ENCODE data around the gene SREBF2.

SREBF2 gene

DNA sequence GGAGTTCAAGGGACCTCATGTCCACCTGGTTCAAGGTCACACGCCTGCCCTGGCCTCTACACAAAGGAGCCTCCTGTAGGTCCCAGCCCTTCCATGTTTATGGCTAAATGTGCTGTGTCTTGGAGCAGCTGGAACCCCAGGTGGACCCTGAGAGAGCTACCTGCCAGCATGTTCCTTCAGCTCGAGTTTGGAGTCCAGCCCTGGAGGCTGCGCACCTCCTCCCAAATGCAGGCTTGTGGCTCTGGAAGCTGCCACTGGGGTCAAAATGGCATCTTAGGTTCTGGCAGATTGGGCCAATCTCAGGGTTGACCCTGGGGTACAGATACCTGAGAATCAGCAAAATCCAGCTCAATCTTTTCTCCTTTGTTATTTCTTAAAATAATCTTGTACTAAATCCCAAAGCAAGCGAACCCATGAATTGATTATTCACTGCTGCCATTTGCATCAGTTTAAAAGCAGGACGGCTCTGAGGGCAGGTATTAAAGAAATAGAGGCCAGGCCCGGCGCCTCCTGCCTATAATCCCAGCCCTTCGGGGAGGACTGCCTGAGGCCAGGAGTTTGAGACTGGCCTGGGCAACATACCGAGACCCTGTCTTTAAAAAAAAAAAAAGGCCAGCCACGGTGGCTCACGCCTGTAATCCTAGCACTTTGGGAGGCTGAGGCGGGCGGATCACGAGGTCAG lies 90.8 kb downstream of the SREBF2 start:
- no peak for DNase-seq

DNA sequence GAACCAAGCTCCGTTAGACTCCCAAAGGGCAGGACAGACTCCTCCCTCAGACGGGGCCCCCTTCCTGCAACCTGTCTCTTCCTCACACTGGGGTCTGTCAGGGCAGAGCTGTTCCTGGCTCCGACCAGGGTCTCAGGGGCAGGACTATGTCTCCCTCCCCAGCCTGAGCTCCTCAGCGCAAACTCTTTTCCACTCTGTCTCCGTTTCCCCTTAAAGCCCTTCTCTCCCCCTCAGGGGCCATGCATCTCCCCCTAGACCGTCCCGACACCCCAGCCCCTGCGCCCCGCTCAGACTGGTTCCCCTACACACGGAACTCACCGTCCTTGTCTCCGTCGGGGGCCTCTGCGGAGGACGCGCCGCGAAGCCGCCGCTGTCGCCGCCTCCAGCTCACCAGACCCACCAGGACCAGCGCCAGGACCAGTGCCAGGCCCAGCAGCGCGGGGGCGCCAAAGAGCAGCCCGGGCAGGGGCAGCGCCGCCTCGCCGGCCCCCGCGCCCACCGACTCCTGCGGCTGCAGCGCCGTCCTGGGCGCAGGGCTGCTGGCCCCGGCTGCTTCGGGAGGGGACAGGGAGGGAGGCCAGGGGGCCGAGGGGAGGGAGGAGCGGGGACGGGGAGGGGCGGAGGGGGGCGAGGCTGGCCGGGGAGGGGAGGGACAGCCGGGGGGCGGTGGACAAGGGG lies 93.0 kb downstream of the SREBF2 start:
- peak; percentile 80 for DNase-seq

GRCh38 chr22:41927813-41928212 lies 94.9 kb downstream of the SREBF2 start:
- DNase-seq: no peak

- DNase-seq: no peak
These were observed 95.9 kb downstream of the SREBF2 start for GRCh38 chr22:41928593-41929417.

DNA sequence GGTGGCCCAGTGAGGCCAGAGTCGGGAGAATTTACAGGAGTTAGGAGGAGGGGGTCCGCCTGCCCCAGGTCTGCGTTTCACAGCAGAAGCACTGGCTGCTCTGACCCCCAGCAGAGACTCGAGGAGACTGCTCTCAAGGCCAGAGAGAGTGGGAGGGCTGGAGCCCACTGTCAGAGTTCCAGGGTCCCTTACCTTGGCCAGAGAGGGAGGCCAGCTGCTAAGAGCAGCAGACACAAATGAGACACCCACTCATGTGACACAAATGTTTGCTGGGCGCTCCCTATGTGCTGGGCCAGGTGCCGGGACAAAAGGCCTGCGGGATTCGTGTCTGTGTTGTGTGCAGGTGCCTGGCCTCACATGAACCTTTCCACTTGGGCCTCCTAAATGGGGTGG lies 96.5 kb downstream of the SREBF2 start:
- no peak for DNase-seq

DNA sequence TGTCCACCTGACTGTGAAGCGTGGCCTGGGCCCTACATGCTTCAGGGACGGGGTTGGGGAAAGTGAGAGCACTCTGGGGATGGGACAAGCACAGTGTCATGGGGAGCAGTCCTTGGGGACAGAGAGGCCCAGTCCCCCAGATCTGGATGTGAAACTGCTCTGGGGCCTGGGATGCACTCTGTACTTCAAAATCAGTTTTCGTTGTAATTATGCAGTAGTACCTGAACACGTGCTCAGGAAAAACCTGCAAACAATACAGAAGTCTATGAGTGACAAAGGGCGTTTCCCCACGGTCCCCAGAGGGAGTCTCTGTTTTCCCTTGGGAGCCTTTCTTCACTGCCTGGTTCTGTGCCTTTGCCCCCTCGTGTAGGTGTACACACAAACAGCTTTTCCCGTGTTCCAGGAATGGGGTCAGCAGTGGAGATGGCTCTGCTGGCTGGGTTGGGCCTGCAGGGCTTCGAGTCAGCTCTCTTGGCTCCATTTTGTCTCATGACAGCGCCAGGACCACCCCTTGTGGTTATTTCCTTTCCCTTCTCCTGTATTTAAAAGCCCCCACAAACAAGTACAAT lies 98.9 kb downstream of the SREBF2 start:
- DNase-seq: no peak

GRCh38 chr22:41932353-41932752 lies 99.4 kb downstream of the SREBF2 start:
- no peak for DNase-seq

GRCh38 chr22:41933411-41934177 lies 100.7 kb downstream of the SREBF2 start:
- peak; percentile 6 for DNase-seq

DNA sequence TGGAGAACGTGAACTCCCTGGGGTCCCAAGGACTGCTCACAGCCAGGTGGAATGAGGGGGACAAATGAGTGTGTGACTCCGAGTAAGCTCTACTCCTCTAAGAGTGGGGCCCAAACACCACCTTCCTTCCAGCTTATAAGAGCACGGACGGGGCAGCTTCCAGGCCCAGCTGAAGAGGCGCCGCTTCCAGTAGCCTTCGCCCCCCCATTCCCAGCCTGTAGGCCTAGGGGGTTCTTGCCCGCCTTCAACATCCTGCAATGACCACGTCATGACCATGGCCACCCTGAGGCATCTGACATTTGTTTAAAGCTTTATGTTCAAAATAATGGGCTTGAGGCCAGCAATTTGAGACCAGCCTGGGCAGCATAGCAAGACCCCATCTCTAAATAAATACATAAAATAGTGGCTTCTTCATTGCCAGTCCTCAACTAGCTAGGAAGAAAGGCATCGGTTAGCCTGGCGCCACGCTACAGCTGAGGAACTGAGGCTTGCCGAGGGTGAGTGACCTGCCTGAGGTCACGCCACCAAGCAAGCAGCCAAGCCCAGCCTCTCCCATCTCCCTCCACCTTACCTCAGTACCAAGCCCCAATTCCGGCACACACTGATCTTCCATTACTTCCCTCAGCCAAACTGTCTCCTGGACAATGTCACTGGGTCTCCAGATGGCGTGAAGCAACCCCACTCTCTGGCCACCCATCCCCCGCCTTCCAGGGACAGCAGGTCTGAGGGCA lies 101.5 kb downstream of the SREBF2 start:
- no peak for DNase-seq

- no peak for DNase-seq
These were observed 102.1 kb downstream of the SREBF2 start for GRCh38 chr22:41935015-41935351.

GRCh38 chr22:41935509-41935908 lies 102.6 kb downstream of the SREBF2 start:
- no peak for DNase-seq

GRCh38 chr22:41936894-41937169 lies 103.9 kb downstream of the SREBF2 start:
- peak; percentile 0 for DNase-seq

GRCh38 chr22:41939981-41940831 lies 107.3 kb downstream of the SREBF2 start:
- DNase-seq: peak; percentile 51

GRCh38 chr22:41940832-41941765 lies 108.2 kb downstream of the SREBF2 start:
- peak; percentile 87 for DNase-seq

DNA sequence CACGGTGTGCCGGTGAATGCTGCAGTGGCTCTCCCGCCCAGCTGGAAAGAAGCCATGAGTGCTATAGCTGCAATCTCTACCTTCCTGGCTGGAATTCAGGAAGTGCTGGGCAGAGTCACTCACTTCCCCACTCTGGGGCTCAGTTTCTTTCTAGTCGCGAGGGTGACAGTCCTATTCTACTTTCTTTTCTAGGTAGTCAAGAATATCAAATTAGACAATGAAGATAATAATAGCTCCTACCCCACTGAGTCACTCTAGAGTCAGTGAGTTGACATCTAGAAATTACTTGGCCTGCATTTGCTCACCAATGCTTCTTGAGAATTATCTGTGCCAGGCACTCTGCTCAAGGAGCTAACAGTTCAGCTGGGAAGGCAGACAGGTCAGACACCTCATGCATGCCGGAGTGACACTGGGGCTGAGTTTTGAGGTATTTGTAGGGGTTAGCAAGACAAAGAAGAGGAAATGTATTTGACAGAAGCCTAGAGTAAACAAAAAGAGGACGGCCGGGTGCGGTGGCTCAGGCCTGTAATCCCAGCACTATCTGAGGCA lies 110.8 kb downstream of the SREBF2 start:
- no peak for DNase-seq

GRCh38 chr22:41946629-41947423 lies 113.9 kb downstream of the SREBF2 start, which contains the start of gene CENPM:
Gene CENPM (minus strand): TSS chr22:41947152. CDS start chr22:41947076, 76 bp downstream.
- DNase-seq: peak; percentile 98

DNA sequence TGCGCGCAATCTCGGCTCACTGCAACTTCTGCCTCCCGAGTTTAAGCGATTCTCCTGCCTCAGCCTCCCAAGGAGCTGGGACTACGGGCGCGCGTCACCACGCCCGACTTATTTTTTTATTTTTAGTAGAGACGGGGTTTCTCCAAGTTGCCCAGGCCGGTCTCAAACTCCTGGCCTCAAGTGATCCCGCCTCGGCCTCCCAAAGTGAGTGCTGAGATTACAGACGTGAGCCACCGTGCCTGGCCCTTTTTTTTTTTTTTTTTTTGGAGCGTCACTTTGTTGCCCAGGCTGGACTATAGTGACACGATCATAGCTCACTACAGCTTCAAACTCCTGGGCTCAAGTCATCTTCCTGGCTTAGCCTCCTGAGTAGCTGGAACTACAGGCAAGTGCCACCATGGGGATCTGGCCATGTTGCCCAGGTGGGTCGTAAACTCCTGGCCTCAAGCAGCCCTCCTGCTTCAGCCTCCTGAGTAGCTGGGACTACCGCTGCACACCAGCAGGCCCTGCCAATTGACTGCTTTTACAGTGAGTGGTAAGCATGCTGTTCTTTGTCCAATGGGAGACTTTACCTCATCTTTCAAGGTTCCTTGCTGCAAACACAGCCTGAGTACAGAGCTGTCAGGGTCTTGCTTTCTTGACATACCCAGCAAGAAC lies 114.6 kb downstream of the SREBF2 start:
- no peak for DNase-seq

GRCh38 chr22:41948142-41948541 lies 115.2 kb downstream of the SREBF2 start:
- no peak for DNase-seq

Data from hematopoietic multipotent progenitor cell treated with erythropoietin and hydrocortisone succinate and interleukin-3 and kit ligand, for 6 days (in vitro differentiated cells).